ENCODE measurements around the gene SCAMP1.

- no peak for TF ChIP-seq CTCF (conservative IDR thresholded peaks at IDR 0.05 in 1 of 2, IDR thresholded peaks at IDR 0.05 in 1 of 2; ENCODE audit: low read depth in 1 of 2, low read length in 2 of 2)
- no peak for TF ChIP-seq EZH2 (IDR thresholded peaks at IDR 0.05; ENCODE audit: low read length, missing control alignments)
Observed at GRCh38 chr5:78336698-78337097, 23.7 kb upstream of the SCAMP1 start.
